Measurements from ENCODE around the gene KDM5B. TPM values are rescaled to one million over a fixed set of nuclear protein-coding genes. Genes with fewer than 3 reads are reported as not detected.

KDM5B gene
- total RNA-seq, 1 experiment from 2014 or later: 44.6 TPM

DNA sequence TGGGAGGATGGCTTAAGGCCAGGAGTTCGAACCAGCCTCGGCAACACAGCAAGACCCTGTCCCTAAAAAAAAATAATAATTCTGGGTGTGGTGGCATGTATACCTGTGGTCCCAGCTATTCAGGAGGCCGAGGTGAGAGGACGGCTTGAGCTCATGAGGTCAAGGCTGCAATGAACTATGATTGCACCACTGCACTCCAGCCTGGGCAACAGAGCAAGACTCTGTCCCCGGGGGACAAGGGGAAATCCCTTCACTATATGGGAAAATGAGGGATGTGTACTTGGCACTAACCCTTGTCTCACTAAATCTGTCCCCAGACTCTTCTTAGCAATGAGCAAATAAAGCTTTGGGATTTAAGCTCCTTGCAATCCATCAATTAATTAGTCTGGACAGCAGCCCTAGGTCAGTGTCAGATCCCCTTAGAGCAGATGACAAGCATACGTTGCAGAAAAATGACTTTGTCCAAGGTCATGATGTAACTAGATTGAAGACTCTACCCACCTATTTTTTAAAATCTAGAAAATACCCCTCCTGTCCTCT, 9.4 kb downstream of the KDM5B start:
- H3K4me1 ChIP-seq (ENCODE audit: control insufficient read depth in 1 of 2, insufficient read depth in 2 of 2, low read length in 2 of 2): peaks cover 17 to 19% of the 10 kb centered on the region in 2 experiments
- BruUV-seq (replicated peaks): no TSS peak
- RAD21 ChIA-PET (ENCODE audit: low non-redundant PET in 1 of 2, low total read pairs in 2 of 2, uncharacterized antibody in 2 of 2, unreplicated experiment in 2 of 2): no interaction called here
- peaks cover 17% of the 10 kb centered on the region for H3K79me2 ChIP-seq (ENCODE audit: insufficient read depth, low read length)
- H3K9me2 ChIP-seq (ENCODE audit: insufficient read depth): no peaks in the 10 kb centered on the region
- POLR2A ChIA-PET: no interaction called here
- H3K27me3 ChIP-seq (ENCODE audit: insufficient read depth, low read length): no peaks in the 10 kb centered on the region
- CTCF ChIA-PET: no interaction called here
- no peak overlapping the region for H3K4me2 ChIP-seq (ENCODE audit: low read length)
- intact Hi-C loops (cut with micrococcal nuclease): no loop called here
- no peak overlapping the region for H3K27ac ChIP-seq (ENCODE audit: low read depth, low read length)
- no peaks in the 10 kb centered on the region for H3K9me3 ChIP-seq (ENCODE audit: control insufficient read depth in 1 of 2, insufficient read depth in 1 of 2, low read depth in 1 of 2, low read length in 2 of 2)
- TF ChIP-seq POLR2AphosphoS5 (IDR thresholded peaks at IDR 0.05; ENCODE audit: low read depth, low read length) (no peak), RAD21 (IDR thresholded peaks at IDR 0.05; ENCODE audit: low read depth) (no peak), SRF (IDR thresholded peaks at IDR 0.05; ENCODE audit: low read depth) (no peak), EZH2phosphoT487 (IDR thresholded peaks at IDR 0.05; ENCODE audit: borderline replicate concordance) (no peak), TCF7L2 (IDR thresholded peaks at IDR 0.05; ENCODE audit: borderline replicate concordance, extremely low read depth, insufficient read depth, insufficient read length) (no peak), EGR1 (IDR thresholded peaks at IDR 0.05; ENCODE audit: low read depth) (no peak), EZH2 (IDR thresholded peaks at IDR 0.05) (no peak), POLR2A (IDR thresholded peaks at IDR 0.05; ENCODE audit: borderline replicate concordance, extremely low read depth, insufficient read depth, insufficient read length) (no peak), SP1 (IDR thresholded peaks at IDR 0.05; ENCODE audit: low read depth) (no peak), ZFX (IDR thresholded peaks at IDR 0.05) (no peak), CBX3 (IDR thresholded peaks at IDR 0.05; ENCODE audit: low read depth) (no peak)
- TF ChIP-seq, protein P1, sequence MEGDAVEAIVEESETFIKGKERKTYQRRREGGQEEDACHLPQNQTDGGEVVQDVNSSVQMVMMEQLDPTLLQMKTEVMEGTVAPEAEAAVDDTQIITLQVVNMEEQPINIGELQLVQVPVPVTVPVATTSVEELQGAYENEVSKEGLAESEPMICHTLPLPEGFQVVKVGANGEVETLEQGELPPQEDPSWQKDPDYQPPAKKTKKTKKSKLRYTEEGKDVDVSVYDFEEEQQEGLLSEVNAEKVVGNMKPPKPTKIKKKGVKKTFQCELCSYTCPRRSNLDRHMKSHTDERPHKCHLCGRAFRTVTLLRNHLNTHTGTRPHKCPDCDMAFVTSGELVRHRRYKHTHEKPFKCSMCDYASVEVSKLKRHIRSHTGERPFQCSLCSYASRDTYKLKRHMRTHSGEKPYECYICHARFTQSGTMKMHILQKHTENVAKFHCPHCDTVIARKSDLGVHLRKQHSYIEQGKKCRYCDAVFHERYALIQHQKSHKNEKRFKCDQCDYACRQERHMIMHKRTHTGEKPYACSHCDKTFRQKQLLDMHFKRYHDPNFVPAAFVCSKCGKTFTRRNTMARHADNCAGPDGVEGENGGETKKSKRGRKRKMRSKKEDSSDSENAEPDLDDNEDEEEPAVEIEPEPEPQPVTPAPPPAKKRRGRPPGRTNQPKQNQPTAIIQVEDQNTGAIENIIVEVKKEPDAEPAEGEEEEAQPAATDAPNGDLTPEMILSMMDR (IDR thresholded peaks at IDR 0.05 in 2 of 3, conservative IDR thresholded peaks at IDR 0.05 in 1 of 3; ENCODE audit: borderline replicate concordance in 1 of 3, insufficient read depth in 1 of 3, low read depth in 2 of 3, low read length in 2 of 3): no peak
- TF ChIP-seq, protein P2, sequence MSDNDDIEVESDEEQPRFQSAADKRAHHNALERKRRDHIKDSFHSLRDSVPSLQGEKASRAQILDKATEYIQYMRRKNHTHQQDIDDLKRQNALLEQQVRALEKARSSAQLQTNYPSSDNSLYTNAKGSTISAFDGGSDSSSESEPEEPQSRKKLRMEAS (IDR thresholded peaks at IDR 0.05): no peak
- TF ChIP-seq, protein P3, sequence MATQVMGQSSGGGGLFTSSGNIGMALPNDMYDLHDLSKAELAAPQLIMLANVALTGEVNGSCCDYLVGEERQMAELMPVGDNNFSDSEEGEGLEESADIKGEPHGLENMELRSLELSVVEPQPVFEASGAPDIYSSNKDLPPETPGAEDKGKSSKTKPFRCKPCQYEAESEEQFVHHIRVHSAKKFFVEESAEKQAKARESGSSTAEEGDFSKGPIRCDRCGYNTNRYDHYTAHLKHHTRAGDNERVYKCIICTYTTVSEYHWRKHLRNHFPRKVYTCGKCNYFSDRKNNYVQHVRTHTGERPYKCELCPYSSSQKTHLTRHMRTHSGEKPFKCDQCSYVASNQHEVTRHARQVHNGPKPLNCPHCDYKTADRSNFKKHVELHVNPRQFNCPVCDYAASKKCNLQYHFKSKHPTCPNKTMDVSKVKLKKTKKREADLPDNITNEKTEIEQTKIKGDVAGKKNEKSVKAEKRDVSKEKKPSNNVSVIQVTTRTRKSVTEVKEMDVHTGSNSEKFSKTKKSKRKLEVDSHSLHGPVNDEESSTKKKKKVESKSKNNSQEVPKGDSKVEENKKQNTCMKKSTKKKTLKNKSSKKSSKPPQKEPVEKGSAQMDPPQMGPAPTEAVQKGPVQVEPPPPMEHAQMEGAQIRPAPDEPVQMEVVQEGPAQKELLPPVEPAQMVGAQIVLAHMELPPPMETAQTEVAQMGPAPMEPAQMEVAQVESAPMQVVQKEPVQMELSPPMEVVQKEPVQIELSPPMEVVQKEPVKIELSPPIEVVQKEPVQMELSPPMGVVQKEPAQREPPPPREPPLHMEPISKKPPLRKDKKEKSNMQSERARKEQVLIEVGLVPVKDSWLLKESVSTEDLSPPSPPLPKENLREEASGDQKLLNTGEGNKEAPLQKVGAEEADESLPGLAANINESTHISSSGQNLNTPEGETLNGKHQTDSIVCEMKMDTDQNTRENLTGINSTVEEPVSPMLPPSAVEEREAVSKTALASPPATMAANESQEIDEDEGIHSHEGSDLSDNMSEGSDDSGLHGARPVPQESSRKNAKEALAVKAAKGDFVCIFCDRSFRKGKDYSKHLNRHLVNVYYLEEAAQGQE (IDR thresholded peaks at IDR 0.05; ENCODE audit: low read depth): no peak
- H2AFZ ChIP-seq (ENCODE audit: low read depth, low read length, poor library complexity, severe bottlenecking): no peak overlapping the region
- H3K4me3 ChIP-seq (replicated peaks in 1 of 2; ENCODE audit: low read depth in 1 of 2, low read length in 2 of 2): no peak overlapping the region
- no peaks in the 10 kb centered on the region for H3K36me3 ChIP-seq (ENCODE audit: control insufficient read depth in 1 of 2, insufficient read depth in 2 of 2, low read length in 2 of 2)
- H4K20me1 ChIP-seq (ENCODE audit: insufficient read depth): no peaks in the 10 kb centered on the region
- no peak for ATAC-seq
- no peak for DNase-seq (ENCODE audit: low read depth, low spot score)
- H3K9ac ChIP-seq (ENCODE audit: low read length): no peak overlapping the region

Data from HCT116 (cell line).